ENCODE results near the gene CYP4X1.
"Not testable (repeated sequence)": the region's sequence is repeated elsewhere in the genome, so short reads cannot be mapped to it uniquely, and the experiment has no call there.

The CYP4X1 gene

GRCh38 chr1:47069080-47069479 lies 45.6 kb downstream of the CYP4X1 start:
- not testable (repeated sequence) for DNase-seq (ENCODE audit: low read depth in 2 of 2)

DNA sequence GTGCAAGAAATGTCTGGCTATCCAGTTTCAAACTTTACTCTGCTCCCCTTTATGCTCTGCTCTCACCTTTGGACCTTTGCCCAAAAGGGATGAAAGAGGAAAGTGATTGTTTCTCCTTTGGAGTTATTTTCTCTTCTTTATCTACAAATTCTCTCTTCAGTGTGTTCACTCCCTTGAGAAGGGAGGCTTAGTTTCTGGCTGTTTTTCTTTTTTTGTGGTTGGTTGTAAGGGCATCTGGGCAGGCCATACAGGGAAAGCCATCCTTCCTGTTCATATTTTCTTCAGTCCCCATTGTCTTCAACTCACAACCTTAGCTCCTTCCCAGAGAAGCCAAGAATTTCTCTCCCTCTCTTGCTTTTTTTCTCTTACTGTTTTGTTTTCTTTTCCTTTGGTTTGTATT lies 46.0 kb downstream of the CYP4X1 start:
- DNase-seq (ENCODE audit: low read depth in 2 of 2) = not testable (repeated sequence)

DNA sequence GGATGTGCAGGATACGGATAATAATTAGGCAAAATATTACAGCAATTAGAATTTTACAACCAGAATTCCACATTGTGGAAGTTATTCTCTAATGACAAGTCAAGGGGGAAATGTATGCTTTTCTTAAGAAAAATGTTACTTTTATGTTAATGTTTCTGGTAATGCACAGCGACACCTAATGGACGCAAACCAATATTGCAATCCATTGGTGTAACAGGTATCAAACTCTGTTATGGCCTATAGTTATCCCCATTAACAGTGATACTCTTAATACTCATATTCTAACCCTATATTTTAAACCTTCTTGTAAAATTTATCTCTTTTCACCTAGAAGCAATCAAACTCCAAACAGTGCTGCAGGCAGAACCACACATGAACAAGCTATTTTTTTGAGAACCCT lies 65.9 kb downstream of the CYP4X1 start:
- peak in 1 of 2 experiments; percentile 1 for DNase-seq (ENCODE audit: low read depth in 2 of 2)

DNA sequence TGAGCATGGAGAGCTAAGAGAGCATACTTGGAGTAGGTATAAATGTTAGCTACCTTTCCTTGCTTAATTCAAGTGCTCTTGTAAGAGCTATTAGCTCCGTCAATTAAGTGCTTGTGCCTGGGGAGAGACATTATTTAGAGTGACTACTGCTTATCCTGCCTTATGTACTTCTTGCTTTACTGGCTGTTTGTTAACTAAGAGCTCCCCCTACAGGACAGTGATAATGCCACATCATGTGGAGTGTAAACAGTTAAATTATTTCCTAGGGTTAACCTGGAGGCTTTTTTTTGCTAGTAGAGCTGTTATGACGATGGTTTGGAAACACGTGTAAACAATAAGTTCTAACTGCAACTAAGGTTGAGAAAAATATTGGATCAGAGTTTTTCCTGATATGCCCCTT lies 68.0 kb downstream of the CYP4X1 start:
- DNase-seq (ENCODE audit: low read depth in 2 of 2) = not testable (repeated sequence)

All from fibroblast of skin of left biceps (primary cell).